Mesenchymal stem cell (in vitro differentiated cells and primary cell): ENCODE measurements around the gene HIRA.

ENCODE experiments used
- DNase-seq: peaks from one replicate; pipeline ENCODE4 v3.0.0-alpha.2; 2013
- H2AFZ ChIP-seq: one replicate; pipeline ENCODE4 v1.6.1; 2013; ENCODE audit warnings: low read depth, mild to moderate bottlenecking, control low read depth, inconsistent platforms, low read length, moderate library complexity
- H2AK5ac ChIP-seq: 2 replicates; pipeline ENCODE4 v1.6.1; 2013; ENCODE audit warnings: low read length, moderate library complexity, mild to moderate bottlenecking, inconsistent platforms; ENCODE audit not compliant: severe bottlenecking
- H2BK120ac ChIP-seq: one replicate; pipeline ENCODE4 v1.6.1; 2013; ENCODE audit warnings: low read depth, mild to moderate bottlenecking, inconsistent platforms, low read length, moderate library complexity
- H2BK12ac ChIP-seq, 2 experiments: one replicate each; pipeline ENCODE4 v1.6.1; 2013; ENCODE audit warnings: inconsistent platforms in 2 of 2, low read length in 2 of 2, mild to moderate bottlenecking in 2 of 2, moderate library complexity in 2 of 2, control low read depth in 1 of 2
- H2BK15ac ChIP-seq: one replicate; pipeline ENCODE4 v1.6.1; 2013; ENCODE audit warnings: mild to moderate bottlenecking, low read depth, inconsistent platforms; ENCODE audit not compliant: poor library complexity, severe bottlenecking
- H2BK5ac ChIP-seq: 2 replicates; pipeline ENCODE4 v1.6.1; 2013; ENCODE audit warnings: low read depth, mild to moderate bottlenecking, low read length, control low read depth, inconsistent platforms; ENCODE audit not compliant: poor library complexity, severe bottlenecking
- H3K14ac ChIP-seq, 2 experiments: one replicate each; pipeline ENCODE4 v1.6.1; 2013; ENCODE audit warnings: inconsistent platforms in 2 of 2, low read length in 2 of 2, control low read depth in 1 of 2, mild to moderate bottlenecking in 1 of 2, moderate library complexity in 1 of 2
- H3K18ac ChIP-seq, 2 experiments: one replicate each; pipeline ENCODE4 v1.6.1; 2013; ENCODE audit warnings: inconsistent platforms in 2 of 2, low read length in 2 of 2, control low read depth in 1 of 2, low read depth in 1 of 2, mild to moderate bottlenecking in 1 of 2
- H3K23ac ChIP-seq, 2 experiments: one replicate each; pipeline ENCODE4 v1.6.1; 2013; ENCODE audit warnings: inconsistent platforms in 2 of 2, low read length in 2 of 2, mild to moderate bottlenecking in 2 of 2, moderate library complexity in 2 of 2, control low read depth in 1 of 2
- H3K27ac ChIP-seq: 2 replicates; pipeline ENCODE4 v1.5.1; 2013; ENCODE audit warnings: mild to moderate bottlenecking, moderate library complexity, low read length, control low read depth, inconsistent platforms; ENCODE audit not compliant: poor library complexity, severe bottlenecking
- H3K27me3 ChIP-seq, 2 experiments: 2 replicates each; pipeline versions ENCODE4 v1.6.1 to v1.7.0; 2013; ENCODE audit warnings: low read length in 2 of 2, mild to moderate bottlenecking in 2 of 2, moderate library complexity in 2 of 2, control low read depth in 1 of 2, inconsistent platforms in 1 of 2; ENCODE audit not compliant: control insufficient read depth in 1 of 2, insufficient read depth in 1 of 2
- H3K36me3 ChIP-seq, 2 experiments: 2 replicates each; pipeline versions ENCODE4 v1.6.1 to v1.7.0; 2013; ENCODE audit warnings: low read length in 2 of 2, control low read depth in 1 of 2, inconsistent platforms in 1 of 2, low read depth in 1 of 2, mild to moderate bottlenecking in 1 of 2; ENCODE audit not compliant: insufficient read depth in 2 of 2, control insufficient read depth in 1 of 2
- H3K4ac ChIP-seq, 2 experiments: one replicate each; pipeline ENCODE4 v1.6.1; 2013; ENCODE audit warnings: inconsistent platforms in 2 of 2, low read length in 2 of 2, mild to moderate bottlenecking in 2 of 2, moderate library complexity in 2 of 2, control low read depth in 1 of 2, low read depth in 1 of 2
- H3K4me1 ChIP-seq: 2 replicates; pipeline ENCODE4 v1.6.1; 2013; ENCODE audit warnings: low read depth, low read length, control low read depth; ENCODE audit not compliant: control insufficient read depth, insufficient read depth
- H3K4me2 ChIP-seq: 2 replicates; pipeline ENCODE4 v1.6.1; 2013; ENCODE audit warnings: low read length, mild to moderate bottlenecking, inconsistent platforms; ENCODE audit not compliant: poor library complexity, severe bottlenecking
- H3K4me3 ChIP-seq, 2 experiments: 2 replicates each; pipeline versions ENCODE4 v1.5.1 to v1.7.0; 2013; ENCODE audit warnings: low read length in 2 of 2, mild to moderate bottlenecking in 2 of 2, control low read depth in 1 of 2, low read depth in 1 of 2; ENCODE audit not compliant: insufficient read depth in 1 of 2
- H3K79me1 ChIP-seq: replicated peaks from 2 replicates; pipeline ENCODE4 v1.6.1; 2013; ENCODE audit warnings: mild to moderate bottlenecking, control low read depth, low read length, inconsistent platforms; ENCODE audit not compliant: poor library complexity, severe bottlenecking
- H3K9ac ChIP-seq: 2 replicates; pipeline ENCODE4 v1.7.0; 2013; ENCODE audit warnings: mild to moderate bottlenecking, low read length, moderate library complexity
- H3K9me3 ChIP-seq: 2 replicates; pipeline ENCODE4 v1.7.0; 2013; ENCODE audit warnings: mild to moderate bottlenecking, low read length; ENCODE audit not compliant: control insufficient read depth
- H4K8ac ChIP-seq: one replicate; pipeline ENCODE4 v1.6.1; 2013; ENCODE audit warnings: inconsistent platforms, mild to moderate bottlenecking, low read length, moderate library complexity
- H4K91ac ChIP-seq: one replicate; pipeline ENCODE4 v1.6.1; 2013; ENCODE audit warnings: mild to moderate bottlenecking, low read length, inconsistent platforms
- WGBS: methylation state at CpG from one replicate; pipeline ENCODE4 v1.1.7; 2013; ENCODE audit warnings: mixed read lengths; 5-methylcytosine and 5-hydroxymethylcytosine counted together

The HIRA gene

GRCh38 chr22:19424186-19424500 lies 7.4 kb downstream of the HIRA start:
- Histone ChIP-seq H2BK15ac (no peak overlapping the region), H4K8ac (no peak overlapping the region), H3K4me3 (no peak overlapping the region), H2AK5ac (no peak overlapping the region), H2BK12ac (no peak overlapping the region), H3K4me2 (no peak overlapping the region), H4K91ac (no peak overlapping the region), H3K9ac (no peak overlapping the region), H3K9me3 (no peaks in the 10 kb centered on the region), H3K27me3 (no peaks in the 10 kb centered on the region), H3K4me1 (peaks cover 11% of the 10 kb centered on the region), H2BK5ac (no peak overlapping the region), H2BK120ac (no peak overlapping the region), H2AFZ (no peak overlapping the region), H3K4ac (no peak overlapping the region), H3K23ac (no peak overlapping the region), H3K14ac (no peak overlapping the region), H3K18ac (no peak overlapping the region), H3K36me3 (peaks cover 0 to 6% of the 10 kb centered on the region in 2 experiments), H3K27ac (no peak overlapping the region), H3K79me1 (peaks cover 15% of the 10 kb centered on the region)
- DNase-seq = no peak
- 97% methylated on average over 3 of the region's 3 CpGs for WGBS

- Histone ChIP-seq H4K91ac (no peak overlapping the region), H3K79me1 (peaks cover 13% of the 10 kb centered on the region), H2BK15ac (no peak overlapping the region), H3K27me3 (no peaks in the 10 kb centered on the region), H3K4me1 (peaks cover 11% of the 10 kb centered on the region), H3K4me2 (no peak overlapping the region), H3K27ac (no peak overlapping the region), H3K36me3 (peaks cover 0 to 3% of the 10 kb centered on the region in 2 experiments), H4K8ac (no peak overlapping the region), H2AK5ac (no peak overlapping the region), H3K4me3 (no peak overlapping the region), H3K18ac (no peak overlapping the region), H2BK5ac (no peak overlapping the region), H3K4ac (no peak overlapping the region), H2BK120ac (no peak overlapping the region), H2BK12ac (no peak overlapping the region), H3K23ac (no peak overlapping the region), H3K14ac (no peak overlapping the region), H3K9ac (peak overlapping the region; percentile 9), H3K9me3 (no peaks in the 10 kb centered on the region), H2AFZ (no peak overlapping the region)
- 76% methylated on average over 11 of the region's 11 CpGs for WGBS
- DNase-seq = no peak
These were observed 8.9 kb downstream of the HIRA start for GRCh38 chr22:19422440-19423301.

GRCh38 chr22:19420321-19420720 lies 11.2 kb downstream of the HIRA start:
- H3K9me3 ChIP-seq = no peaks in the 10 kb centered on the region
- H2AFZ ChIP-seq = no peak overlapping the region
- no peak overlapping the region for H2BK120ac ChIP-seq
- H4K91ac ChIP-seq = no peak overlapping the region
- no peak overlapping the region for H3K4me2 ChIP-seq
- no peak overlapping the region for H4K8ac ChIP-seq
- no peak overlapping the region for H2BK12ac ChIP-seq
- H2BK5ac ChIP-seq = no peak overlapping the region
- no peak overlapping the region for H3K27ac ChIP-seq
- no peaks in the 10 kb centered on the region for H3K27me3 ChIP-seq
- H2AK5ac ChIP-seq = no peak overlapping the region
- H3K4me3 ChIP-seq = no peak overlapping the region
- H3K4ac ChIP-seq = no peak overlapping the region
- WGBS = 89% methylated on average over 5 of the region's 6 CpGs
- H3K14ac ChIP-seq = no peak overlapping the region
- H2BK15ac ChIP-seq = no peak overlapping the region
- no peak overlapping the region for H3K23ac ChIP-seq
- peaks cover 0 to 3% of the 10 kb centered on the region in 2 experiments for H3K36me3 ChIP-seq
- H3K4me1 ChIP-seq = peaks cover 11% of the 10 kb centered on the region
- peaks cover 14% of the 10 kb centered on the region for H3K79me1 ChIP-seq
- H3K18ac ChIP-seq = no peak overlapping the region
- DNase-seq = no peak
- no peak overlapping the region for H3K9ac ChIP-seq

- H2BK15ac ChIP-seq = no peak overlapping the region
These were observed 11.9 kb downstream of the HIRA start for GRCh38 chr22:19419464-19420178.

More at GRCh38 chr22:19419464-19420178, 11.9 kb downstream of the HIRA start:
- Histone ChIP-seq H3K36me3 (no peaks in the 10 kb centered on the region), H3K79me1 (peaks cover 14% of the 10 kb centered on the region), H3K23ac (no peak overlapping the region), H3K27me3 (no peaks in the 10 kb centered on the region), H3K9ac (no peak overlapping the region), H3K27ac (no peak overlapping the region), H3K4me1 (peaks cover 11% of the 10 kb centered on the region), H3K4ac (no peak overlapping the region), H4K8ac (no peak overlapping the region), H4K91ac (no peak overlapping the region), H2BK120ac (no peak overlapping the region), H2AFZ (no peak overlapping the region), H3K18ac (no peak overlapping the region), H2AK5ac (no peak overlapping the region), H3K4me2 (no peak overlapping the region), H3K14ac (no peak overlapping the region), H2BK5ac (no peak overlapping the region), H3K4me3 (no peak overlapping the region), H3K9me3 (no peaks in the 10 kb centered on the region), H2BK12ac (no peak overlapping the region)
- DNase-seq = no peak
- WGBS = 100% methylated on average over 2 of the region's 5 CpGs
